ENCODE data around the gene ARSG. TPM values are rescaled to one million over a fixed set of nuclear protein-coding genes. Genes with fewer than 3 reads are reported as not detected.

ARSG gene
- total RNA-seq, 2 donors from 2014 or later: 3.1 to 3.6 TPM

DNA sequence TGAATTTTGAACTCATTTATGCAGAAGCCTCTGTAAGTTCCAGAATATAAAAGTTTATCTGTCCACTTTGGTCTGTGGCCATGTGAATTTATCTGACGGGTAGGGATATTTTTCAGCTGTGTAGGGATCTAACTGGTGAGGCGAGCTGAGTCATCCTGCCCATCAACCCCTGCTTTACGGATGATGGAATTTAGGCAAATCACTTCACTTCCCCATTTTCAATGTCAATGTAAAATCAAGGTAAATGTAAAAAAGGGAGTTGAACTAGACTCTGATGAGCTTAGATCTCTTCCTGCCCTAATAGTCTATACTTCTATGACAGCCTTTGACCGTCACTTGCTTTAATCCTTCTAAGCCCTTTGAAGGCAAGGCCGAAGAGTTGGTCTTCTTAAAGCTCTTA, 2.9 kb upstream of the ARSG start:
- no peak for TF ChIP-seq CTCF (IDR thresholded peaks at IDR 0.05)
- Histone ChIP-seq H3K36me3 (no peaks in the 10 kb centered on the region), H3K4me1 (peaks cover 0 to 23% of the 10 kb centered on the region in 2 donors), H3K9me3 (no peaks in the 10 kb centered on the region), H3K4me3 (no peak overlapping the region), H3K27me3 (no peaks in the 10 kb centered on the region), H3K27ac (no peak overlapping the region)
- DNase-seq (ENCODE audit: low spot score): no peak

GRCh38 chr17:68288804-68289203, 2.5 kb upstream of the ARSG start:
- Histone ChIP-seq H3K4me3 (no peak overlapping the region), H3K4me1 (peaks cover 0 to 23% of the 10 kb centered on the region in 2 donors), H3K27ac (no peak overlapping the region), H3K36me3 (no peaks in the 10 kb centered on the region), H3K9me3 (no peaks in the 10 kb centered on the region), H3K27me3 (no peaks in the 10 kb centered on the region)
- DNase-seq (ENCODE audit: low spot score): no peak
- no peak for TF ChIP-seq CTCF (IDR thresholded peaks at IDR 0.05)

- H3K4me1 ChIP-seq: peaks cover 0 to 23% of the 10 kb centered on the region in 2 donors
- H3K9me3 ChIP-seq: no peaks in the 10 kb centered on the region
- H3K27me3 ChIP-seq: no peaks in the 10 kb centered on the region
- no peak overlapping the region for H3K4me3 ChIP-seq
- no peaks in the 10 kb centered on the region for H3K36me3 ChIP-seq
- TF ChIP-seq CTCF (IDR thresholded peaks at IDR 0.05): no peak
- no peak for DNase-seq (ENCODE audit: low spot score)
- H3K27ac ChIP-seq: no peak overlapping the region
Observed at GRCh38 chr17:68289473-68289872, 1.8 kb upstream of the ARSG start.

DNA sequence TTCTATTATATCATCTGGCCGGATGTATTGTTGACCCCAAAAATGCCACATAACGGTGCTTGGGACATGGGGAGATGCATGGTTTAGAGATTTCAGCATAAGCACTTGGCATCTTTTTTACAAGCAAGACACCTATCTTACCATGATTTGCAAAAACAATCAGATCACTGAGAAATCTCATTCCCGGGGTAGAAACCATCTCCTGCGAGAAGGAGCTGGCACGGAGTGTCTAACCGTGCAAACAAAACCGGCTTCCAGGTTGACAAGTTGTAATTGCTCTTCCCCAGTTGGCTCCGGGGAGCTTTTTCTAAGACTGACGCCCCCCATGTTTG, 1.4 kb upstream of the ARSG start:
- no peak for TF ChIP-seq CTCF (IDR thresholded peaks at IDR 0.05)
- H3K4me1 ChIP-seq: peaks cover 0 to 23% of the 10 kb centered on the region in 2 donors
- H3K27ac ChIP-seq: peak overlapping the region in 1 of 2 donors; percentile 50
- H3K4me3 ChIP-seq: peak overlapping the region in 1 of 2 donors; percentile 70
- H3K27me3 ChIP-seq: no peaks in the 10 kb centered on the region
- H3K9me3 ChIP-seq: no peaks in the 10 kb centered on the region
- no peak for DNase-seq (ENCODE audit: low spot score)
- H3K36me3 ChIP-seq: no peaks in the 10 kb centered on the region

- no peak for DNase-seq (ENCODE audit: low spot score)
- Histone ChIP-seq H3K27ac (peak overlapping the region in 1 of 2 donors; percentile 50), H3K4me1 (peaks cover 0 to 23% of the 10 kb centered on the region in 2 donors), H3K9me3 (no peaks in the 10 kb centered on the region), H3K27me3 (no peaks in the 10 kb centered on the region), H3K4me3 (peak overlapping the region; percentile 54 to 70), H3K36me3 (no peaks in the 10 kb centered on the region)
- no peak for TF ChIP-seq CTCF (IDR thresholded peaks at IDR 0.05)
Observed at GRCh38 chr17:68290268-68290954, 884 bp upstream of the ARSG start.
